GM20431 (cell line): ENCODE data around the gene ESRRG.

Experiments used
- in situ Hi-C: fragments of 300-500 bp; cut with MseI, MboI; formaldehyde crosslinking; loops from one replicate; pipeline ENCODE4 v1.15.0; 2020; ENCODE audit warnings: low sequenced_read_pairs; ENCODE audit not compliant: unreplicated experiment

Gene ESRRG

GRCh38 chr1:216723274-216723780 lies at the start of gene ESRRG:
TSS of gene ESRRG (minus strand) at chr1:216723429. CDS start at chr1:216723299, 130 bp downstream.
- in situ Hi-C loops = no loop called here

- in situ Hi-C loops = no loop called here
These were observed 48.7 kb upstream of the ESRRG start for GRCh38 chr1:216771922-216772321.

- in situ Hi-C loops = no loop called here
These were observed 43.6 kb upstream of the ESRRG start for GRCh38 chr1:216766633-216767327.

- in situ Hi-C loops = no loop called here
These were observed 42.4 kb upstream of the ESRRG start for GRCh38 chr1:216765346-216766300.

GRCh38 chr1:216758161-216758560 lies 34.9 kb upstream of the ESRRG start:
- in situ Hi-C loops = no loop called here

- in situ Hi-C loops = no loop called here
These were observed 33.9 kb upstream of the ESRRG start for GRCh38 chr1:216757110-216757509.

GRCh38 chr1:216750961-216751360 lies 27.7 kb upstream of the ESRRG start:
- in situ Hi-C loops = no loop called here

- in situ Hi-C loops = no loop called here
These were observed 26.9 kb upstream of the ESRRG start for GRCh38 chr1:216750031-216750627.

GRCh38 chr1:216749232-216749631 lies 26.0 kb upstream of the ESRRG start:
- in situ Hi-C loops = no loop called here

- in situ Hi-C loops = no loop called here
These were observed 19.4 kb upstream of the ESRRG start for GRCh38 chr1:216742625-216743024.

- in situ Hi-C loops = no loop called here
These were observed 17.1 kb upstream of the ESRRG start for GRCh38 chr1:216740331-216740730.

- in situ Hi-C loops = no loop called here
These were observed 16.6 kb upstream of the ESRRG start for GRCh38 chr1:216739793-216740192.

- in situ Hi-C loops = no loop called here
These were observed 8.9 kb upstream of the ESRRG start for GRCh38 chr1:216732121-216732520.

GRCh38 chr1:216731562-216731961 lies 8.3 kb upstream of the ESRRG start:
- in situ Hi-C loops = no loop called here

- in situ Hi-C loops = no loop called here
These were observed 3.2 kb upstream of the ESRRG start for GRCh38 chr1:216726435-216726834.

- in situ Hi-C loops = no loop called here
These were observed 408 bp downstream of the ESRRG start for GRCh38 chr1:216722821-216723220.

- in situ Hi-C loops = no loop called here
These were observed 1.4 kb downstream of the ESRRG start for GRCh38 chr1:216721863-216722262.

GRCh38 chr1:216721062-216721461 lies 2.2 kb downstream of the ESRRG start:
- in situ Hi-C loops = no loop called here

- in situ Hi-C loops = no loop called here
These were observed 11.5 kb downstream of the ESRRG start for GRCh38 chr1:216711712-216712111.

GRCh38 chr1:216710598-216711333 lies 12.5 kb downstream of the ESRRG start:
- in situ Hi-C loops = no loop called here
